ENCODE results near the gene TEX10. TPM values are rescaled to one million over a fixed set of nuclear protein-coding genes. Genes with fewer than 3 reads are reported as not detected.
A peak's percentile ranks its signal among the peaks of the same experiment; 100 is the strongest.
"Not testable (repeated sequence)": the region's sequence is repeated elsewhere in the genome, so short reads cannot be mapped to it uniquely, and the experiment has no call there.

TEX10 gene
- polyA plus RNA-seq (ENCODE audit: insufficient read length in 4 of 4) = 10 to 100 TPM; 35.3 to 42.8 (median 42.2) TPM

- DNase-seq (ENCODE audit: low read depth in 4 of 4, low spot score in 3 of 4) = peak; percentile 79 to 86 (median 83)
Observed at GRCh38 chr9:100352727-100353505, at the start of gene TEX10. Gene TEX10 (minus strand): TSS chr9:100352942. CDS start chr9:100349363, 3,579 bp downstream.

GRCh38 chr9:100401042-100401441, 48.3 kb upstream of the TEX10 start:
- DNase-seq (ENCODE audit: low read depth in 4 of 4, low spot score in 3 of 4) = no peak

GRCh38 chr9:100397529-100398266, 45.0 kb upstream of the TEX10 start:
- DNase-seq (ENCODE audit: low read depth in 4 of 4, low spot score in 3 of 4) = no peak

- DNase-seq (ENCODE audit: low read depth in 4 of 4, low spot score in 3 of 4) = no peak
Observed at GRCh38 chr9:100396769-100397168, 44.0 kb upstream of the TEX10 start.

GRCh38 chr9:100394816-100395215, 42.1 kb upstream of the TEX10 start:
- no peak for DNase-seq (ENCODE audit: low read depth in 4 of 4, low spot score in 3 of 4)

GRCh38 chr9:100394032-100394695, 41.4 kb upstream of the TEX10 start:
- no peak for DNase-seq (ENCODE audit: low read depth in 4 of 4, low spot score in 3 of 4)

- DNase-seq (ENCODE audit: low read depth in 4 of 4, low spot score in 3 of 4) = not testable (repeated sequence)
Observed at GRCh38 chr9:100392989-100393388, 40.2 kb upstream of the TEX10 start.

GRCh38 chr9:100379862-100380261, 27.1 kb upstream of the TEX10 start:
- DNase-seq (ENCODE audit: low read depth in 4 of 4, low spot score in 3 of 4) = no peak

GRCh38 chr9:100377015-100377414, 24.3 kb upstream of the TEX10 start:
- no peak for DNase-seq (ENCODE audit: low read depth in 4 of 4, low spot score in 3 of 4)

GRCh38 chr9:100375658-100376057, 22.9 kb upstream of the TEX10 start:
- no peak for DNase-seq (ENCODE audit: low read depth in 4 of 4, low spot score in 3 of 4)

GRCh38 chr9:100372648-100373047, 19.9 kb upstream of the TEX10 start:
- DNase-seq (ENCODE audit: low read depth in 4 of 4, low spot score in 3 of 4) = no peak

- DNase-seq (ENCODE audit: low read depth in 4 of 4, low spot score in 3 of 4) = no peak
Observed at GRCh38 chr9:100370064-100370723, 17.5 kb upstream of the TEX10 start.

GRCh38 chr9:100368672-100369071, 15.9 kb upstream of the TEX10 start:
- no peak for DNase-seq (ENCODE audit: low read depth in 4 of 4, low spot score in 3 of 4)

- DNase-seq (ENCODE audit: low read depth in 4 of 4, low spot score in 3 of 4) = no peak
Observed at GRCh38 chr9:100366121-100366520, 13.4 kb upstream of the TEX10 start.

GRCh38 chr9:100364013-100364412, 11.3 kb upstream of the TEX10 start:
- DNase-seq (ENCODE audit: low read depth in 4 of 4, low spot score in 3 of 4) = no peak

- no peak for DNase-seq (ENCODE audit: low read depth in 4 of 4, low spot score in 3 of 4)
Observed at GRCh38 chr9:100359057-100359456, 6.3 kb upstream of the TEX10 start.

- no peak for DNase-seq (ENCODE audit: low read depth in 4 of 4, low spot score in 3 of 4)
Observed at GRCh38 chr9:100357501-100357900, 4.8 kb upstream of the TEX10 start.

GRCh38 chr9:100355561-100355960, 2.8 kb upstream of the TEX10 start:
- DNase-seq (ENCODE audit: low read depth in 4 of 4, low spot score in 3 of 4) = no peak

GRCh38 chr9:100354121-100354800, 1.5 kb upstream of the TEX10 start:
- DNase-seq (ENCODE audit: low read depth in 4 of 4, low spot score in 3 of 4) = no peak

- peak in 3 of 4 donors; percentile 14 to 24 (median 14) for DNase-seq (ENCODE audit: low read depth in 4 of 4, low spot score in 3 of 4)
Observed at GRCh38 chr9:100352201-100352726, 478 bp downstream of the TEX10 start.
